ENCODE data around the gene FXYD3.
"Not testable (repeated sequence)": the region's sequence is repeated elsewhere in the genome, so short reads cannot be mapped to it uniquely, and the experiment has no call there.

Gene FXYD3

DNA sequence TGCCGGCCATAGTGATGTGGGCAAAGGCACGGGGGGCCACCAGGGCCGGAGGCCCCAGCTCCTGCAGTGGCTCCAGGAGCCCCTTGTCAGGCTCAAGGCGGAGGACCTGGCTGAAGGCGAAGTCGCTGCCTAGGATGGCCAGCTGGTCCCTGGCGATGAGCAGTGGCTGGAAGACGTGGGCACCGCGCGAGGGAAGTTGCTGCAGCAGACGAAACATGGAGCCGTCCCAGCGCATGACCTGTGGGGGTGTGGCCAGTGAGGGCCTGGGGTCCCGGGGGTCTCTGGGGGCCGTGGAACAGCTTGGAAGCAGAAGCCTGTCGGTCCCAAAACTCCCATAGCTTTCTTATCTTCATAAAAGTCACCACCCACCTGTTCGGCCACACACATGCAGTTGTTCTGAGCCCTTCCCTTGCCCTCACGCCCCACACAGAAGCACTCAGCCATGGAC, 9.7 kb downstream of the FXYD3 start:
- DNase-seq (ENCODE audit: low read depth), result no peak

DNA sequence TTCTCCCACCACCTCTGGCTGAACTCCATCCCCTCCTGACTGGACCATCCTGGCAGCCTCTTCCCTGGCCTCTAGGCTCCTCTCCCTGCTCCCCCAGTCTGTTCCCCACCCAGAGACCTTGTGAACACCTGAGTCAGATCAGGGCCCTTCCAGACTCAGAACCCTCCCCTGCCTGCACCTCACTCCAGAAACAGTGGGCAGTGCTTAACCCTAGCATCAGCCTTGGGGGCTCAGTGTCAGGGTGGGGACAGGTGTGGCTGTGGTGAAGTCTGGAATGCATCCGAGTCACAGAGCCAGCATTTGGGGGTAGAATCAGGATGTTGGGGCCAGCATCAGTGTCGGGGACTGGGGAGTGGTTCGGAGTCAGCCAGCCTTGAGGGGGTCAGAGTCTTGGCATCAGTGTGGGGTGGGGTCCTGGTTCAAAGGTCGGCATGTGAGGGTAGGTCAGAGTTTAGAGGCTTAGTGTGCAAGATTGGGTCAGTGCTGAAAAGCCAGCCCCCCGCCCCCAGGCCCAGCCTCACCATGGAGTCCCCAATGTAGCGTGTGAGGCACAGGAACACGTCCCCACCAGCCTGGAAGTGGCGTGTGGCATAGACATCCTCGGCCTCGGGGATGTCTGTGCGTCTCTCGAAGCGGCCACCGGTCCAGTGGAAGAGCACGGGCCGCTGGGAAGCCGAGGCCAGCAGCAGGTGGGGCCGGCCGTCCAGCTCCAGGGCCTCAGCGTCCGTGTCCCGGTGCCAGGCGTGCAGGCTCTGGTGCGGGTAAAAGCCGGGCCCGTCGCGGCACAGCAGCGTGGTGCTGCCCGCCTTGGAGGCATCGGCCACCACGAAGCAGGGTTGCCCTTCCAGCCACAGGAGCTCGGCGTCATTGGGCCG, 10.4 kb downstream of the FXYD3 start:
- DNase-seq (ENCODE audit: low read depth), result no peak

DNA sequence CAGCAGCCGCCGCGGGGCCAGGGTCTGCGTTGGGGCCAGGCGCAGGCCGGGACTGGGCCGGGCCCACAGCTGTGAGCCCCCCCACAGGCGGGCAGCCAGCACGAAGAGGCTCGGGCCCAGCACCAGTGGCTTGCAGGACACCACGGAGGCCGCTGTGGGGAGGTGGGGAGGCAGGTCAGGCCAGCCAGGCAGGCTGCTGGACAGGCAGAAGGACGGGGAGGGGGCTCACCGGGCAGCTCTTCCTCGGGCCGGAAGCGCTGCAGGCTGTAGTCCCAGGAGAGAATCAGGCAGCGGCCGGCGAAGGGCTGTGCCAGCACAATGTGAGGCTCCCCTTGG, 11.0 kb downstream of the FXYD3 start:
- DNase-seq (ENCODE audit: low read depth), result no peak

DNA sequence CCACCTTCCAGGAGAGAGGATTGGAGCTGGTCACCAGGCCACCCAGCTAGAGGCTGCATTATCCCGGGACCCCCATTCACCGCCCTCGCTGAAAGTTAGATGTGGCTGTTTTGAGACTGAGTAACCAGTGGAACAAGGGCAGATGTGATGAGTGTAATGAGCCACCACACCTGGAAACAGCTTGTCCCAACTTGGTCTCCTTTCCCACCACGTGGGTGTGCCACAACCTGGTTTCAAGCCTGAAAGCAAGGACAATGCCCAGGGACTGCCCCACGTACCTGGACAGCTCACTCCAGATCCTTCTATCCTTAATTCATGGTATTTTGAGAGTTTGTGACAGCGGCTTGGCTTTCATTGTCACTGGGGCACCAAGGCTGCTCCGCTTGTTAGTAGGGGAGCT, 12.2 kb downstream of the FXYD3 start:
- no peak for DNase-seq (ENCODE audit: low read depth)

DNA sequence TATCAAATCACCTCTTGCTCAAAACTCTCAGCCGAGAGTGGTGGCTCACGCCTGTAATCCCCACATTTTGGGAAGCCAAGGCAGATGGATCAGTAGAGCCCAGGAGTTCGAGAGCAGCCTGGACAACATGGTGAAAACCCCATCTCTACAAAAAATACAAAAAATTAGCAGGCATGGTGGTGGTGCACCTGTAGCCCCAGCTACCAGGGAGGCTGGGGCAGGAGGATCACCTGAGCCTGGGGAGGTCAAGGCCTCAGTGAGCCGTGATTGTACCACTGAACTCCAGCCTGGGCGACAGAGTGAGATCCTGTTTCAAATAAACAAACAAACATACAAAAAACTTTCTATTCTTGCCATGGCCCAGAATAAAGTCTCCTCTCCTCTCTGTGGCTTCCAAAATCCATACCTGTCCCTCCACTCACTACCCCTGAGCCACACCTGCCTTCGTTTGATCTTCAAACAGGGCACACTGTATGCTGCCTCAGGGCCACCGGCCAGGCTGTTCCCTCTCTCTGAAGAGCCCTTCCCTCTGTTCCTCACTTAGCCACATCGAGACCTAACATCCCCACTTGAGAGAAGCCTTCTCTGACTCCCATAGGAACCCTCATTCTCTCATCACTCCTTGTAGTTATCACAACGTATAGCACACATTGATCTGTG, 12.9 kb downstream of the FXYD3 start:
- DNase-seq (ENCODE audit: low read depth), result no peak

DNA sequence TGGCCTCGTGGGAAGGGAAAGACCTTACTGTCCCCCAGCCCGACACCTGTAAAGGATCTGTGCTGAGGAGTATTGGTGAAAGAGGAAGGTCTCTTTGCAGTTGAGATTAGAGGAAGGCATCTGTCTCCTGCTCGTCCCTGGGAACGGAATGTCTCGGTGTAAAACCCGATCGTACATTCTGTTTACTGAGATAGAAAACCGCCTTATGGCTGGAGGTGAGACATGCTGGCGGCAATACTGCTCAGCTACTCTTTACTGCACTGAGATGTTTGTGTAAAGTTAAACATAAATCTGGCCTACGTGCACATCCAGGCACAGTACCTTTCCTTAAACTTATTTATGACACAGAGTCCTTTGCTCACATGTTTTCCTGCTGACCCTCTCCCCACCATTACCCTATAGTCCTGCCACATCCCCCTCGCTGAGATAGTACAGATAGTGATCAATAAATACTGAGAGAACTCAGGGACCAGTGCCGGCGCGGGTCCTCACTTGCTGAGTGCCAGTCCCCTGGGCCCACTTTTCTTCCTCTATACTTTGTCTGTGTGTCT, 14.2 kb downstream of the FXYD3 start:
- not testable (repeated sequence) for DNase-seq (ENCODE audit: low read depth)

DNA sequence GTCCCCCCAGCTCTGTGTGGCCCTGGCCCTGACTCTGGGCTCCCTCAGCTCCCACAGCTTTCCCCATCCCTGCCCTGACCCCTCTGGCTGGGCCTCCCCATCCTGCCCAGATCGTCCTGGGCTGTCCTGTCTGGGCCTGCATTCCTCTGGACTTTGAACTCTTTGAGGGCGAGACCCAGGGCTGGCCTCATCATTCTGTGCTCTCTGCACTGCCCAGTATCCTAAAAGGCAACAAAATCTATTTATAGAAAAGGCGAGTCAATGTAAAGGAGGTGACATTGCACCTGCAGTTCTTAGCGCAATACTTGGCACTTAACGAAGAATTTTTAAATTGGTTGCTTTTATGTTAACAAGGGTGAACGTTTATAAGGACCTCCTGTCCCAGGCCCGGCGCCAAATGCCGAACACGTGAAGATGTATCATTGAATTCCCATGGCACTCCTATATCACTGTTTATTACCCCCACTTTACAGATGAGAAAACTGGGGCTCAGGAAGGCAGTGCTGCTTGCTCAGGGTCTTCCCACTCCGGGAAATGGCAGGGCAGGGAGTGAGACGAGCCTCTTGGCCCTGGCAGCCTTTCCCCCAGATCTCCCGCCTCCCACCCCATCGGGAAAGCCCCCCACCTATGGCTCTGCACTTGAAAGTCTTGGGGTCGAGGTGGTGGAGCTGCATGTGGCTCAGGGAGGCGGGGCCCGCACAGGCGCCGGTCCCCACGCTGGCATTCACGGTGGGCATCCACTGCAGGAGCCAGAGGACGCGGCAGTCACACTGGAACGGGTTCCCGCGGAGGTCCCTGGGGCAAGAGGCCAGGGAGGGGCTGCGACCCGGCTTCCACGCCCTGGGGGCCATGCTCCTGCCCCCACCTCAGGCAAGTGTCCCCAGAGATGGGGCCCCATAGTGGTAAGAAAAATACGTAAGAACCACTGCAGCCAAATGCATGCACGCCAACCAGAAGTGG, 15.4 kb downstream of the FXYD3 start:
- DNase-seq (ENCODE audit: low read depth), result no peak

DNA sequence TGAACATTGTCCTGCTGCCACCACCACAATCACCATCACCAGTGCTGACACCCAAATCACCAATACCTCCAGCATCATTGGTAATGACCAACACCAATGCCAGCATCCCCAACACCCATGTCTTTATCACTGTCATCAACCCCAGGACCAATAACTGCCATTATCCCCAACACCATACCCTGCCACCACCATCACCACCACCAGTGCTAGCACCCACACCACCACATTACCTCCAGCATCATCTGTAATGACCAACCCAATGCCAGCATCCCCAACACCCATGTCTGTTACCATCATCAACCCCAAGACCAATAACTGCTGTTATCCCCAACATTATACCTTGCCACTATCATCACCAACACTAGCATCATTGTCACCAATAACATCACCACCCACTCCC, 16.6 kb downstream of the FXYD3 start:
- DNase-seq (ENCODE audit: low read depth), result no peak

DNA sequence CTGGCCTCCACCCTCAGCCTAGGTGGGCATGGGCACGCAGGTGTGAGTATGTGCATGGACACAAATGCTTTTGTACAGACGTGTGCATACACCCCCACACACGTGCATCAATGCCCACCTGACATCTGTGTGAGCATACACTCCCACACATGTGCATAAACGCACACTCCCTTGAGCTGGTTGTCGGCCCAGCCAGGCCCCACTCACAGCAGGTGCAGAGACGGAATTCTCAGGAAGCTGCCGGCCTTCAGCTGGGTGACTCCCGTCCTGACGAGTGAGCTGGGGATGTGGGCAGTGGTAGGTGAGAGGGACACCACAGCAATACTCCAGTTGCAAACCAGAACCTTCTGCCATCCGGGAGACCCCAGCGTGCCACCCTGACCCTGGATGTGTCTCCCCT, 18.2 kb downstream of the FXYD3 start:
- DNase-seq (ENCODE audit: low read depth), result no peak

DNA sequence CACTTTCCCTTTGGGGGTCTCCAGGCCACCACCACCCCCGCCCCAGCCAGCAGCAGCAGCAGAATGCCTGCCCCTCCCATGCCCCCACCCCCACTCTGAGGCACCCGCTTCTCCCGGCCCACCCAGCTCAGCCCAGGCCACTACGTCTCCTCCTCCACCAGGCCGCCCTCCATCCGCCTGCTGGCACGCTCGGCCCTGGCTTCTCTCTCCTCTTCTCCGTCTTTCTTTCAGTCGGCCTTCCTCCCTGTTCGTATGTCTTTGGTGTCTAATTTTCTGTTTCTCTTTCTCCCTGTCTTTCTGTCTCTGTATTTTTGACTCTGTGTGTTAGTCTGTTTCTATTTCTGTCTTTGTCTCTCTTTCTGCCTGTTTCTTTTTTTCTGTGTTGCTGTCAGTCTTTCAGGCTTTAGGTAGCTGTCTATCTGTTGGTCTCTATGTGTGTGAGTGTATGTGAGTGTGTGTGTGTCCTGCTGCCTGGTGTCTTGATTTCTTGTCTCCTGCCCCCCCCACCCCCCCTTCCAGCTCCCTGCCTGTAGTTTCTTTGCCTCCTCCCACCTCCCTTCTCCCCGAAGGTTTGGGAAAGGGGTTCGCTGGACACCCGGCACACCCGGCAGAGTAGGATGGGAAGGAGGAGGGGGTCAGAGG, 19.1 kb downstream of the FXYD3 start, which contains the start of gene LGI4:
LGI4 (minus strand) TSS at position 459 of the 642 bp plus-strand sequence; CDS start at position 80, 379 bp downstream.
- DNase-seq (ENCODE audit: low read depth), result no peak

DNA sequence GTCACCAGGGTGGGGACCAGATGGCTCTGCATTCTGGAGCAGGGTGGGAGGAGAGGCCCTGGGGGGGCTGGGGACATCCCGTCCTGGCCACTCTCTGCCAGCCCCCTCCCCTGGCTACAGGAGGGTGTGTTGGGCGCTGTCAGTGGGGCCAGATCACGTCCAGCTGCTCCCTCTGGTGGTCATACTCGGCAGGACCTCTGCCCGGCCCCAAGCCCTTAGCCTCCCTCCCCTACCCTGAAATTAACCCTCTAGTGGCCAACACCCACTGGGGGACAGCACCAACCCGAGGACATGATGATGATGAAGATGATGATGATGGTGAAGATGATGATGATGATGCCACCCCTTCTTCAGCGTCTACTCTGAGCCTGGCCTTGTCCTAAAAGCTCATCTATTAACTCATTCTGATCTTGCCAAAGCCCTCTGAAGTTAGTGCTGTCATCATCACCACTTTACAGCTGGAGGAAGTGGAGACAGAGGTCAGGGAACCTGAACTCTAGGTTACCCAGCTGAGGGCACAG, 19.8 kb downstream of the FXYD3 start:
- no peak for DNase-seq (ENCODE audit: low read depth)

DNA sequence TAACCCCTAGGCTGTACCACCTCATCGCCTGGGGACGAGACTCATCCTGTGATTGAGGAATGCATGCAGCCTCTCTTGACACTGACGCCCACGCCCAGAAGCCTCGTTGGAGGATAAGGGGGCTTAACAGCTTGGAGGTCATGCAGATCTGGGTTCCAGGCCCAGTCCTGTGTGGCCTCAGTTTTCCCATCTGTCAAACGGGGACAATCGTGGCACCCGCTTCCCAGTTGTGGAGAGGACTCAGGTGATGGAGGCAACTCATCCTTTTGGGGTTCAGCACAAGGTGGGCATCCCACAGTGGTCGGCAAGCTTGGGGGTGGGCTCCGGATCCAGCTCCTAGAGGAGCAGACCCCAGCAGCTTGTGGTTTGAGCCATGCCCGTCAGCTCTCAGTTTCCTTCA, 20.6 kb downstream of the FXYD3 start:
- DNase-seq (ENCODE audit: low read depth), result no peak

DNA sequence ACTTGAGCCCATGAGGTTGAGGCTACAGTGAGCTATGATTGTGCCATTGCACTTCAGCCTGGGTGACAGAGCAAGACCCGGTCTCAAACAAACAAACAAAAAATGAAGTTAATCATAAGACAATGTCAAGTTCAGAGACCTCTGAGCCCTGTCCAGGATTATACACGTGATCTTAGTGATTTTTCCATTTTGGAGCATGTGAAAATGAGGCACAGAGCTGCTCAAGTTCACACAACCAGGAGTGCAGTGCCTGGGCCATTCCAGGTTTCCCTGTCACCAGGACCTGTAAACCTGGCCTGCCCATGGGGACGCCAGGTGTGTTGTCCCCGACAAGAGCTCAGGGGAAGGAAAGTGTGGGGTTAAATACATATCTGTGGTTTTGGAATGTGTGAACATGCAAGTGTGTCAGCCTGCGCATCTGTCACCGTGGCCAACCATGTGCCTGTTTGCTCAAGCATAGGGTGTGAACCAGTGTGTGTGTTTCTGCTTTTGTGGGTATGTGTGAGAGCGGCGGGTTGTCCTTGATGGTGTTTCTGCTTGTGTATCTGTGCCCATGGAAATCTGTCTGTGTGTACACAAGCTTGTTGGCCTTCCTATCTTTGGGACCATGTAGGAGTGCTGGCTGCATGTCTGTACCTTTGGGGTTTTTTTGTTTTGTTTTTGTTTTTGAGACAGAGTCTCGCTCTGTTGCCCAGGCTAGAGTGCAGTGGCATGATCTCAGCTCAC, 21.5 kb downstream of the FXYD3 start:
- DNase-seq (ENCODE audit: low read depth), result no peak

DNA sequence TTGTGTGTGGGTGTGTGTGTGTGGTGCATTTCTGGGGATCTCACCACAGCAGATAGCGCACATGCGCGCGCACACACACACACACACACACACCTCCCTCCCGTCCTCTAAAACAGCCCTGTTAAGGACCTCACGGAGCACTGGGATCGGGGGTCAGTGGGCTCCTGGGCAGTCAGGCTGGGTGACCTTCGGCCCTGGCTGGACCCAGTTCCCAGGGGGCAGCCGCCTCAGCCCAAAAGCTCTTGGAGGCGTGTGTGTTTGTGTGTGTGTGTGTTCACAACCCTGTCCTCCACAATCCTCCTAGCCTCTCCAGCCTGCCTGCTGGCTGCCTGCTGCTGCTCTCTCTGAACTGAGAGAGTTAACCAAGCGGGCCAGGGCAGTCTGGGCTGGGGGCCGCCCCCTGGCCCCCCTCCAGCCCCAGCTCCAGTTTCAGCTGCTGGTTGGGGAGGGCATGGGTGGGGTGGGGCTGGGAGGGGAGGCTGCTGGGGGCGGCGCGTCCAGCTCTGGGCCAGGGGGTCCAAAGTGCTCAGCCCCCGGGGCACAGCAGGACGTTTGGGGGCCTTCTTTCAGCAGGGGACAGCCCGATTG, 22.8 kb downstream of the FXYD3 start, which contains the start of gene FXYD1:
FXYD1 (plus strand) TSS at position 520 of the 588 bp plus-strand sequence. CDS start 1,256 bp downstream, outside the sequence.
- no peak for DNase-seq (ENCODE audit: low read depth)

DNA sequence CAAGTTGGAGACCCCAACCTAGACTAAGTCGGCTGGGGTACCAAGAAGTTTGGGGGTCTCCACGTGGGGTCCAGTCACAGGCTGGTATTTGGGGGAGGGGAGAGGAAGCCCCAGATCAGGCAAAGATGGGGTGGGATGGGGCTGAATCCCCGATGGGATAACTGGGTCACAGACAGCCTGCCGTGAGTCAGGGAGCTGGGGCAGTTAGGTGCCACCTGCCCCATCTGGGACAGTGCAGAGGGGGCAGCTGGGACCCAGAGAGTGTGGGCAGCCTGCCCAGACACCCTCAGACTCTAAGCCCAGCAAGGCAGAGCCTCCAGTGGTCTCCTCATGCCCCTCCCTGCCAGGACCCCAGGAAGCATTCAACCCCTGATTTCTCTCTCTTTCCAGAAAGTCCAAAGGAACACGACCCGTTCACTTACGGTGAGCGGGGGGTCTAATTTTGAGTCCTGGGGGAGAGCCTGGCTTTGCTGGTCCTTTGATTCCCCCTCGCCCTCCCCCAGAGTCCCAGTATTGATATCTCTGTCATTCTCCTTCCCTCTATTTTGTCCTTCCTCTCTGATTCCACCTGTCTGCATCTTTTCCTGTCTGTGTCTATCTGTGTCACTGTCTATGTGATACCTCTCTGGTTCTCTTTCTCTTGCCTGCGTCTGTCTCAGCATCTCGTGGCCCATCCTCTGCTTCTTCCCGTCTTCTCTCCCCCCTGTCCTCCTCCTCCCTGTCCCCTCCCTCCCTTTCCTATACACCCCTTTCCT, 24.8 kb downstream of the FXYD3 start:
- no peak for DNase-seq (ENCODE audit: low read depth)

DNA sequence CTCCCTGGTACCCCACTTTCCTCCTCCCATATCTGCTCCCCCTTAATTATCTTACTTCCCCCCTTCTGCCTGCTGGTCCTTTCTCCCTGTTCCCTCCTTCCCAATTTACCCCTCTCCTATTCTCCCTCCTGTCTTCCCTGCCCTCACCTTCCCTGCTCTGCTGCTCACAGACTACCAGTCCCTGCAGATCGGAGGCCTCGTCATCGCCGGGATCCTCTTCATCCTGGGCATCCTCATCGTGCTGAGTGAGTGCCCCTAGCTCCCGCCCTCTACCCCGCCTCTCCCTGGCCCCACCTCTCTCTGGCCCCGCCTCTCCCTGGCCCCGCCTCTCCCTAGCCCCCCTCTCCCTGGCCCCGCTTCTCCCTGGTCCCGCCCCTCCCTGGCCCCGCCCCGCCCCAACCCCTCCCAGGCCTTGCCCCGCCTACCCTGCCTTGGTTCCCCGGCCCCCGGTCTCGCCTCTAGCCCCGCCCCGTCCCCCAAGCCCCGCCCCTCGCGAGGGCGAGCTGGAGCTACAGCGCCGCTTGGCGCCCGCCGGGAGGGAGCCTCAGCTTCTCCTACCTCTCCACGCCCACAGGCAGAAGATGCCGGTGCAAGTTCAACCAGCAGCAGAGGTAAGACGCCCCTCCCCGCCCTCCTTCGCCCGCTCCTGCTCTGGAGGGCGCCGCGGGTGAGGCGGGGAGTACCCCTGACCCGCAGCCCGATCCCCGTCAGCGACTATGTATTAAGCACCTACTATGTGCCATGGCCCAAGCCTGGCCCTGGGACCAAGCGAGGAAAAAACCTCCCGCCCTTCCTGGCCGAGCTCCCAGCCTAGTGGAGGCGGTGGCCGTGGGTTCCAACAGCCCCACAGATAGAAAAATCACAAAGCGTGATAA, 25.6 kb downstream of the FXYD3 start:
- DNase-seq (ENCODE audit: low read depth), result peak; percentile 80

DNA sequence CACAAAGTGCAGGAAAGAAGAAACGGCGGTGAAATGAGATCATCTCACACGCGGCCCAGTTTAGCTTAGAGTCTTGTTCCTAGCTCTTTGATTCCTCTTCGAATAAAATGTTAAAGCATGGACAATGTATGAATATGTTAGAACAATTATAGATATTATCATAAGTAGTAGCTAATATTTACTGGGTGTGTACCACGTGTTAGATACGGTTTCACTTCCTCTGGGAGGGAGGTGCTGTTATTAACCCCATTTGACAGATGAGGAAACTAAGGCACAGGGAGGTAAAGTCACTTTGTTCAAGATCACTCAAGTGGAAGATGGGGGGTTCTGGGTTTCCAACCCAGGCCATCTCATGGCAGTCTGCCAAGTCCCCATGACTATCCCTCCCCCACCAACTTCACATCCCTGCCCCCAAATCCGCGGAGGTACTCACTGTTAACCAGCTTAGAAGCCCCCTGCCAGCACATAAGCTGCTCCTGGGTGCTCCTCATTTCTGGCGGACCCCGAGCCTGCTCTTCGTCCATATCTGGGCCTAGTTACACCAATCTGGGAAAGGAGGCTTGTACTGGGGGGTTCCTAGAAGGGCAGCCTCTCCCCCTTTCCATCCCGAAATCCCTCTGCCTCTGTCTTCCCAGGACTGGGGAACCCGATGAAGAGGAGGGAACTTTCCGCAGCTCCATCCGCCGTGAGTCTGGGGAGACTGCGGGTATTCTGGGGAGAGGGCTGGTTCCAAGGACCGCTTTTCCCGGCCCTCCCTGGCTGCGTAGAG, 26.4 kb downstream of the FXYD3 start:
- DNase-seq (ENCODE audit: low read depth), result no peak
